K562 (cell line): ENCODE results near the gene EMID1. TPM values are rescaled to one million over a fixed set of nuclear protein-coding genes. Genes with fewer than 3 reads are reported as not detected.

Experiments used
- ARID2 ChIP-seq: fragments of 450-650 bp; IDR thresholded peaks from 2 replicates; pipeline ENCODE4 v1.6.1; 2017; ENCODE audit warnings: antibody characterized with exemption, mild to moderate bottlenecking
- BMI1 ChIP-seq: fragments of 150-350 bp; IDR thresholded peaks from 2 replicates; pipeline ENCODE4 v1.6.1; 2014; ENCODE audit warnings: low read length
- CBFA2T3 ChIP-seq: fragments of 450-650 bp; IDR thresholded peaks from 2 replicates; pipeline ENCODE4 v1.6.1; 2017
- CBX8 ChIP-seq: fragments of 200-600 bp; sonication (generic); IDR thresholded peaks from 2 replicates; pipeline ENCODE4 v1.6.1; 2012; ENCODE audit warnings: borderline replicate concordance, mixed run types, low read depth, mild to moderate bottlenecking, moderate library complexity, mixed read lengths, low read length, control low read depth, inconsistent platforms; ENCODE audit not compliant: poor library complexity, severe bottlenecking; ENCODE audit errors: extremely low read depth
- DDX20 ChIP-seq: fragments of 450-650 bp; IDR thresholded peaks from 2 replicates; pipeline ENCODE4 v1.6.1; 2016; ENCODE audit warnings: missing genetic modification characterization, low read depth, mild to moderate bottlenecking, missing compliant biosample characterization, moderate library complexity
- ETV5 ChIP-seq: sonication (generic); formaldehyde crosslinking; IDR thresholded peaks from 2 replicates; pipeline ENCODE4 v1.4.0; 2020; ENCODE audit warnings: low read depth, mild to moderate bottlenecking, missing genetic modification reagents
- HNRNPK ChIP-seq: fragments of 200-400 bp; formaldehyde crosslinking; IDR thresholded peaks from one replicate; pipeline ENCODE4 v1.6.1; 2018; ENCODE audit warnings: mild to moderate bottlenecking, low read depth, low read length; ENCODE audit not compliant: poor library complexity, severe bottlenecking
- HNRNPL ChIP-seq: fragments of 200-400 bp; formaldehyde crosslinking; IDR thresholded peaks from 2 replicates; pipeline ENCODE4 v1.6.1; 2017; ENCODE audit warnings: low read depth, mild to moderate bottlenecking, low read length
- JUN ChIP-seq, 2 experiments: sonication (generic) in 1 of 2; formaldehyde crosslinking in 1 of 2; IDR thresholded peaks; 2 replicates each; pipeline versions ENCODE4 v1.6.1 to v1.8.0; 2012 to 2022; ENCODE audit warnings: borderline replicate concordance in 2 of 2, mild to moderate bottlenecking in 2 of 2, improper control_type of control experiment in 1 of 2, low read depth in 1 of 2, low read length in 1 of 2, missing genetic modification reagents in 1 of 2
- MYNN ChIP-seq, 2 experiments: sonication (generic); formaldehyde crosslinking in 1 of 2; IDR thresholded peaks; 2 replicates each; pipeline versions ENCODE4 v1.5.0 to v1.6.1; 2016 to 2020; ENCODE audit warnings: antibody characterized with exemption in 1 of 2, missing genetic modification reagents in 1 of 2
- NCOA6 ChIP-seq: fragments of 450-650 bp; IDR thresholded peaks from 2 replicates; pipeline ENCODE4 v1.6.1; 2017; ENCODE audit warnings: mild to moderate bottlenecking
- NR2C2 ChIP-seq, 2 experiments: fragments of 200-800 bp in 1 of 2; sonication (Bioruptor generic) in 1 of 2; sonication (generic) in 1 of 2; formaldehyde crosslinking in 1 of 2; IDR thresholded peaks; 2 replicates each; pipeline versions ENCODE4 v1.6.1 to v1.8.0; 2016 to 2022; ENCODE audit warnings: mild to moderate bottlenecking in 1 of 2, missing compliant biosample characterization in 1 of 2, missing genetic modification characterization in 1 of 2, missing genetic modification reagents in 1 of 2
- POLR2A ChIP-seq: fragments of 450-650 bp; conservative IDR thresholded peaks from 2 replicates; pipeline ENCODE4 v1.6.1; 2016
- RREB1 ChIP-seq: fragments of 250-450 bp; sonication (Bioruptor Pico); IDR thresholded peaks from 2 replicates; pipeline ENCODE4 v1.4.0; 2020
- SMAD3 ChIP-seq: fragments of 450-650 bp; formaldehyde crosslinking; conservative IDR thresholded peaks from 2 replicates; pipeline ENCODE4 v1.4.0; 2020; ENCODE audit warnings: mild to moderate bottlenecking
- TBP ChIP-seq: optimal IDR thresholded peaks from 2 replicates; pipeline ENCODE3; 2011; ENCODE audit warnings: low read depth, low read length, improper control_type of control experiment
- ZNF23 ChIP-seq: fragments of 250-450 bp; sonication (Bioruptor Pico); IDR thresholded peaks from 2 replicates; pipeline ENCODE4 v1.4.0; 2020; ENCODE audit warnings: mild to moderate bottlenecking
- ZNF324 ChIP-seq: fragments of 250-450 bp; sonication (Bioruptor Pico); IDR thresholded peaks from 2 replicates; pipeline ENCODE4 v1.4.0; 2020; ENCODE audit warnings: mild to moderate bottlenecking
- ZNF436 ChIP-seq: fragments of 250-450, 450-650 bp; sonication (Bioruptor Pico); formaldehyde crosslinking; IDR thresholded peaks from 2 replicates; pipeline ENCODE4 v1.7.0; 2020; ENCODE audit warnings: mild to moderate bottlenecking
- ZNF589 ChIP-seq: fragments of 200-800 bp; sonication (Bioruptor generic); IDR thresholded peaks from 2 replicates; pipeline ENCODE4 v1.6.1; 2016; ENCODE audit warnings: low read depth, missing genetic modification characterization, missing compliant biosample characterization
- polyA plus RNA-seq, 8 experiments: library from polyadenylated mRNA; depleted of rRNA in 4 of 8; stranded (reverse) in 5 of 8; unstranded in 3 of 8; fragments of >200 nt; fragmentation: Nextera tagmentation in 2 of 8; fragmentation: Illumina TruSeq in 1 of 8; extraction: Ambion mirVana in 2 of 8; extraction: Trizol in 1 of 8; gene quantifications; 2 replicates each; pipeline versions ENCODE4 v1.2.1 to v1.2.3, GENCODE V29; 2011 to 2014; ENCODE audit warnings: inconsistent platforms in 1 of 8, missing spikeins in 1 of 8
- total RNA-seq, 7 experiments: library from RNA; depleted of rRNA in 6 of 7; stranded (reverse); fragments of >200 nt in 6 of 7; fragmentation: Illumina TruSeq in 2 of 7; extraction: Trizol in 2 of 7; gene quantifications; 2 replicates each; pipeline versions ENCODE4 v1.2.1 to v1.2.3, GENCODE V29; 2011 to 2021; ENCODE audit warnings: low replicate concordance in 1 of 7
- TF ChIP-seq, protein P1 (sequence below), 2 experiments: IDR thresholded peaks; 2 replicates each; pipeline ENCODE4 v1.6.1; 2011; ENCODE audit warnings: borderline replicate concordance in 1 of 2, control low read depth in 1 of 2, low read depth in 1 of 2, low read length in 1 of 2, mild to moderate bottlenecking in 1 of 2, mixed read lengths in 1 of 2, moderate library complexity in 1 of 2; ENCODE audit not compliant: insufficient read depth in 1 of 2, insufficient read length in 1 of 2, poor library complexity in 1 of 2, severe bottlenecking in 1 of 2; ENCODE audit errors: extremely low read depth in 1 of 2

Gene EMID1
- total and polyA plus RNA-seq, 9 of the 15 experiments (the other 6 are each of a cell fraction or from before 2014, with no cell fraction given): 0.15 to 7.2 (median 2.7) TPM

DNA sequence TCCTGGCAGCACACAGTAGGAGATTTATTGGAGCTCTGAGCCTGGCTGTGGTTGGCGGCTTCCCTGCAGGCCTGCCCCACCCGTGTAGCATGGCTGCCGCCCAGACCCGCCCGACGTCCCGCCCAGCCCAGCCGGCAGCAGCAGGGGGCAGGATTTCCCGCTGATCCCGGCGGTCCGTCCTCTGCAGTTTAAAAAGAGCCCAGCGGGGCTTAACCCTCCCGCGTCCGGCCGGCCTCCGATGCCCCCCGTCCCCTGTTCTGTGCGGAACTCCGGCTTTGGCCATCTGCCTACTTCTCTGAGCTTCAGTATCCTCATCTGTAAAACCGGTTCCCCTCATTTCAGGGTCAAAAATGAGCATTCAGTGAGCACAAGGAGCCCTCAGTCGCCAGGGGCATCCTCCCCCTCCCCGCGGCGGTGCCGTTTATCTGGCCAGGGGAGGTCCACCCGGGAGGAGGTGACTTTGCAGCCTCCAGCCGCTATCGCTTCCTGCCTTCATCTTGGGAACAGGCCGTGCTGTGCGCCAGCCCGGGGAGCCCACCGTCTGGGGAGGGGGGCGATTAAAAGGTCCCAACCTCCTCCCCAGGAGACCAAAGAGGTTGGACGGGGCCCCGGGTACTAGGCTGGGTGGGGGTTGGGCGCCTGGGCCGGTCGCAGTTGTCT lies 100.6 kb downstream of the EMID1 start, which contains the start of gene GAS2L1 (continued):
- TF ChIP-seq RREB1 (0 out of 2 replicates have a peak, but pooled peaks have one; percentile 14), MYNN (IDR thresholded peaks at IDR 0.05) (peak; percentile 43; the same call in 1 of the 2 replicates), MYNN (CRISPR knock-in tag; IDR thresholded peaks at IDR 0.05) (no peak), POLR2A (peak; percentile 67), ZNF324 (CRISPR knock-in tag) (no peak), CBFA2T3 (peak; percentile 31), HNRNPK (no peak), HNRNPL (no peak), NR2C2 (CRISPR knock-in tag; IDR thresholded peaks at IDR 0.05) (no peak), NR2C2 (tag; IDR thresholded peaks at IDR 0.05) (no peak), ZNF23 (CRISPR knock-in tag) (no peak), ARID2 (no peak), ETV5 (CRISPR knock-in tag) (0 out of 2 replicates have a peak, but pooled peaks have one; percentile 17), CBX8 (no peak), ZNF589 (CRISPR knock-in tag) (no peak), ZNF436 (no peak), TBP (peak; percentile 9), JUN (IDR thresholded peaks at IDR 0.05; ENCODE audit: borderline replicate concordance, low read depth, low read length) (no peak), JUN (CRISPR knock-in tag; IDR thresholded peaks at IDR 0.05; ENCODE audit: borderline replicate concordance) (no peak), SMAD3 (no peak), NCOA6 (no peak), DDX20 (no peak), BMI1 (no peak)
- TF ChIP-seq, protein P1, sequence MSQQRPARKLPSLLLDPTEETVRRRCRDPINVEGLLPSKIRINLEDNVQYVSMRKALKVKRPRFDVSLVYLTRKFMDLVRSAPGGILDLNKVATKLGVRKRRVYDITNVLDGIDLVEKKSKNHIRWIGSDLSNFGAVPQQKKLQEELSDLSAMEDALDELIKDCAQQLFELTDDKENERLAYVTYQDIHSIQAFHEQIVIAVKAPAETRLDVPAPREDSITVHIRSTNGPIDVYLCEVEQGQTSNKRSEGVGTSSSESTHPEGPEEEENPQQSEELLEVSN (IDR thresholded peaks at IDR 0.05; ENCODE audit: borderline replicate concordance in 1 of 2, extremely low read depth in 1 of 2, insufficient read depth in 1 of 2, insufficient read length in 1 of 2, low read depth in 1 of 2, low read length in 1 of 2, poor library complexity in 1 of 2, severe bottlenecking in 1 of 2): peak in 1 of 2 experiments; percentile 74
